Hepatocyte (in vitro differentiated cells): ENCODE results near the gene DYSF. TPM values are rescaled to one million over a fixed set of nuclear protein-coding genes. Genes with fewer than 3 reads are reported as not detected.
A peak's percentile ranks its signal among the peaks of the same experiment; 100 is the strongest.

ENCODE experiments used
- DNase-seq: peaks from one replicate; pipeline ENCODE4 v3.0.0-alpha.2; 2016; ENCODE audit warnings: low spot score
- H2AFZ ChIP-seq: fragments of 200-600 bp; sonication (generic); 2 replicates; pipeline ENCODE4 v1.6.0; 2016; ENCODE audit warnings: antibody characterized with exemption, mild to moderate bottlenecking
- H3K27ac ChIP-seq: fragments of 200-600 bp; sonication (generic); 2 replicates; pipeline ENCODE4 v1.5.1; 2016; ENCODE audit warnings: mild to moderate bottlenecking
- H3K27me3 ChIP-seq: fragments of 200-600 bp; sonication (generic); 2 replicates; pipeline ENCODE4 v1.6.1; 2016
- H3K36me3 ChIP-seq: fragments of 200-600 bp; sonication (generic); replicated peaks from 2 replicates; pipeline ENCODE4 v1.5.1; 2016; ENCODE audit warnings: low read depth; ENCODE audit not compliant: insufficient read depth
- H3K4me1 ChIP-seq: fragments of 200-600 bp; sonication (generic); 2 replicates; pipeline ENCODE4 v1.5.1; 2016; ENCODE audit warnings: mild to moderate bottlenecking, moderate library complexity; ENCODE audit not compliant: insufficient read depth
- H3K4me2 ChIP-seq: fragments of 200-600 bp; sonication (generic); 2 replicates; pipeline ENCODE4 v1.6.0; 2016
- H3K4me3 ChIP-seq: fragments of 200-600 bp; sonication (generic); 2 replicates; pipeline ENCODE4 v1.5.1; 2016; ENCODE audit warnings: mild to moderate bottlenecking
- H3K79me2 ChIP-seq: fragments of 200-600 bp; sonication (generic); 2 replicates; pipeline ENCODE4 v1.6.0; 2017; ENCODE audit warnings: mild to moderate bottlenecking
- H3K9me2 ChIP-seq: fragments of 200-600 bp; sonication (generic); replicated peaks from 2 replicates; pipeline ENCODE4 v1.6.0; 2017; ENCODE audit warnings: mild to moderate bottlenecking; ENCODE audit not compliant: insufficient read depth
- H3K9me3 ChIP-seq: fragments of 200-600 bp; sonication (generic); 2 replicates; pipeline ENCODE4 v1.5.1; 2016; ENCODE audit warnings: low read depth, mild to moderate bottlenecking
- H4K20me1 ChIP-seq: fragments of 200-600 bp; sonication (generic); 2 replicates; pipeline ENCODE4 v1.6.0; 2016; ENCODE audit warnings: mild to moderate bottlenecking; ENCODE audit not compliant: insufficient read depth, poor library complexity, severe bottlenecking
- EZH2 ChIP-seq: fragments of 200-600 bp; sonication (generic); IDR thresholded peaks from 2 replicates; pipeline ENCODE4 v1.6.1; 2016; ENCODE audit warnings: antibody characterized with exemption, mild to moderate bottlenecking, borderline replicate concordance
- EZH2phosphoT487 ChIP-seq: fragments of 200-600 bp; sonication (generic); IDR thresholded peaks from one replicate; pipeline ENCODE4 v1.6.1; 2018; ENCODE audit warnings: antibody characterized with exemption, mild to moderate bottlenecking, low read depth, moderate library complexity; ENCODE audit not compliant: unreplicated experiment, severe bottlenecking
- WGBS: methylation state at CpG from one replicate; pipeline ENCODE4 v1.1.6; 2016; ENCODE audit warnings: low lambda C conversion rate; ENCODE audit errors: missing lambda C conversion rate; 5-methylcytosine and 5-hydroxymethylcytosine counted together
- polyA plus RNA-seq: library from polyadenylated mRNA; unstranded; fragments of >200 nt; fragmentation: Nextera tagmentation; extraction: Ambion mirVana; gene quantifications from 2 replicates; pipeline ENCODE4 v1.2.1, GENCODE V29; 2016
- total RNA-seq: library from RNA; depleted of rRNA; stranded (reverse); fragments of >200 nt; gene quantifications from 2 replicates; pipeline ENCODE4 v1.2.3, GENCODE V29; 2014
- TF ChIP-seq, protein P1 (sequence below): fragments of 200-600 bp; sonication (generic); IDR thresholded peaks from 2 replicates; pipeline ENCODE4 v1.5.1; 2016; ENCODE audit warnings: antibody characterized with exemption, mild to moderate bottlenecking; ENCODE audit not compliant: poor library complexity

The DYSF gene
- total and polyA plus RNA-seq, 2 experiments from 2014 or later = 0.25 to 0.90 TPM

GRCh38 chr2:71603311-71603811 is 150.0 kb downstream of the DYSF start:
- Histone ChIP-seq H3K27me3 (peaks cover 12% of the 10 kb centered on the region), H3K9me2 (no peaks in the 10 kb centered on the region), H3K27ac (no peak overlapping the region), H3K9me3 (no peaks in the 10 kb centered on the region), H3K4me2 (no peak overlapping the region), H3K36me3 (no peaks in the 10 kb centered on the region), H2AFZ (no peak overlapping the region), H3K79me2 (no peaks in the 10 kb centered on the region), H3K4me1 (no peaks in the 10 kb centered on the region), H3K4me3 (no peak overlapping the region), H4K20me1 (no peaks in the 10 kb centered on the region)
- DNase-seq = no peak
- WGBS = 79% methylated on average over 12 of the region's 13 CpGs
- TF ChIP-seq EZH2 (no peak), EZH2phosphoT487 (no peak)
- TF ChIP-seq, protein P1, sequence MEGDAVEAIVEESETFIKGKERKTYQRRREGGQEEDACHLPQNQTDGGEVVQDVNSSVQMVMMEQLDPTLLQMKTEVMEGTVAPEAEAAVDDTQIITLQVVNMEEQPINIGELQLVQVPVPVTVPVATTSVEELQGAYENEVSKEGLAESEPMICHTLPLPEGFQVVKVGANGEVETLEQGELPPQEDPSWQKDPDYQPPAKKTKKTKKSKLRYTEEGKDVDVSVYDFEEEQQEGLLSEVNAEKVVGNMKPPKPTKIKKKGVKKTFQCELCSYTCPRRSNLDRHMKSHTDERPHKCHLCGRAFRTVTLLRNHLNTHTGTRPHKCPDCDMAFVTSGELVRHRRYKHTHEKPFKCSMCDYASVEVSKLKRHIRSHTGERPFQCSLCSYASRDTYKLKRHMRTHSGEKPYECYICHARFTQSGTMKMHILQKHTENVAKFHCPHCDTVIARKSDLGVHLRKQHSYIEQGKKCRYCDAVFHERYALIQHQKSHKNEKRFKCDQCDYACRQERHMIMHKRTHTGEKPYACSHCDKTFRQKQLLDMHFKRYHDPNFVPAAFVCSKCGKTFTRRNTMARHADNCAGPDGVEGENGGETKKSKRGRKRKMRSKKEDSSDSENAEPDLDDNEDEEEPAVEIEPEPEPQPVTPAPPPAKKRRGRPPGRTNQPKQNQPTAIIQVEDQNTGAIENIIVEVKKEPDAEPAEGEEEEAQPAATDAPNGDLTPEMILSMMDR = no peak

DNA sequence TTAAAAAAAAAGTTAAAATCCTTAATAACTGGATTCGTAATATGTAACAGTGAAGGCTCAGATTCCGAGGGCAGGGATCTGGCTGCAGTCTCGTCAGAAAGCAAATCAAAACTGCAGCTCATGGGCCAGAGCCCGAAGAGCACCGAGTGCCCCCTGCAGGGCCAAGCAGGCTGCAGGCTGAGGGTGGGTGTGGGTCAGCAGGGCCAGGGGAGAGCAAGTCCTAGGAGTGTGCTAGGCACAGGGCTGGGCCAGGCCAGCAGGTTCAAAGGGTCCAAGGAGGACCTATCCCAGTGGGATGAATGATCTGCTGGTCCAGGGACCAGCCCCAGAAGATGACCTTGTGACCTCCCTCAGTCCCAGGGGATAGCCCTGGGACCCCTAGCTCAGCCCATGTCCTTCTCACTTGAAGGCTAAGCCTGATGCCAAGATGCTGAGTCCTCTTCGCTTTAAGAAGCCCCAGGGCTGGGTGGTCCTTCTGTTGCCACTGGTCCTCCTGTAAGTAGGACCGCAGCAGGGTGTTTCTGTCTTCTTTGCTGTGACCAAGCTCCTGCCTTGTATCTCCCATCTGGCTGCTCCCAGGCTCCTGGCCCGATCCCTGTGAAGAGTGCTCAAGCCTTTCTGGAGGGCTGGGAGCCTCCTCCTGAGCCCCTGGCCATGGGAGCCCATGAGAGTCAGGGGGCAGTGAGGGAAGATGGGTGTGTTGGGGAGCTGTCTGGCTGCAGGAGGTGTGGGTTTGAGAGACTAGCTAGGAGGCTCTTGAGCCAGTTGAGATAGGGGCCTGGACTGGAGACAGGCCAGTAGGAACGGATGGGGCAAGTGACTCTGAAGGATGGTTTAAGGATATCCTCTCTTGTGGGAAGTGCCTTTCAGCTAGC is 150.7 kb downstream of the DYSF start:
- Histone ChIP-seq H3K27ac (peak overlapping the region; percentile 40), H3K4me3 (no peak overlapping the region), H4K20me1 (no peaks in the 10 kb centered on the region), H3K79me2 (no peaks in the 10 kb centered on the region), H3K27me3 (peaks cover 12% of the 10 kb centered on the region), H3K36me3 (no peaks in the 10 kb centered on the region), H3K9me2 (no peaks in the 10 kb centered on the region), H3K4me2 (no peak overlapping the region), H2AFZ (no peak overlapping the region), H3K9me3 (no peaks in the 10 kb centered on the region), H3K4me1 (no peaks in the 10 kb centered on the region)
- TF ChIP-seq, protein P1 = no peak
- TF ChIP-seq EZH2phosphoT487 (no peak), EZH2 (no peak)
- WGBS = 83% methylated on average over 9 of the region's 9 CpGs
- DNase-seq = no peak

DNA sequence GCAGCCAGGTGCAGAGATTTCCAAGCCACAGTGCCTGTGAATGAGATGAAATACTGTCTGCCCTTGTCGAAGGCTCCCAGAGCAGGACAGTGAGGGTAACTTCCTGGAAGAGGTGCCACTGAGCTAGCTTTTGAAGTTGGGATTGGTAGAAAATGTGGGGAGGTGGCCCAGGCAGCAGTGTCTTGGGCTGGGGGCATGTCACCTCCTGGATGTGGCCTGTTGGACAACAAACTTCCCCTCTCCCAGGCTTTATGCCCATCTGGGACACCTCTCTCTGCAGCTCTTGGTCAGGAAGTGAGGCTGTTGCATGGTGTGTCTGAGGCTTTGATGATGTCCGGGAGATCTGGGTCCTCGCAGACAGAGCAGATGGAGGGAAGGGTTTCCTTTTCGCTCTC is 151.4 kb downstream of the DYSF start:
- Histone ChIP-seq H2AFZ (no peak overlapping the region), H3K9me2 (no peaks in the 10 kb centered on the region), H3K27me3 (peaks cover 12% of the 10 kb centered on the region), H3K27ac (peak overlapping the region; percentile 40), H3K36me3 (no peaks in the 10 kb centered on the region), H3K4me1 (no peaks in the 10 kb centered on the region), H4K20me1 (no peaks in the 10 kb centered on the region), H3K4me2 (no peak overlapping the region), H3K9me3 (no peaks in the 10 kb centered on the region), H3K79me2 (no peaks in the 10 kb centered on the region), H3K4me3 (no peak overlapping the region)
- no peak for TF ChIP-seq EZH2phosphoT487
- WGBS = 79% methylated on average over 4 of the region's 4 CpGs
- no peak for DNase-seq

GRCh38 chr2:71605173-71605641 is 151.8 kb downstream of the DYSF start:
- Histone ChIP-seq H3K27ac (peak overlapping the region; percentile 40), H3K4me2 (no peak overlapping the region), H3K27me3 (peaks cover 12% of the 10 kb centered on the region), H4K20me1 (no peaks in the 10 kb centered on the region), H3K79me2 (no peaks in the 10 kb centered on the region), H3K9me3 (no peaks in the 10 kb centered on the region), H3K4me3 (no peak overlapping the region), H3K9me2 (no peaks in the 10 kb centered on the region), H3K36me3 (no peaks in the 10 kb centered on the region), H3K4me1 (no peaks in the 10 kb centered on the region), H2AFZ (no peak overlapping the region)
- 55% methylated on average over 9 of the region's 9 CpGs for WGBS
- TF ChIP-seq EZH2 = no peak
- TF ChIP-seq, protein P1 = no peak
- TF ChIP-seq EZH2phosphoT487 = no peak
- no peak for DNase-seq
